CD4-positive, alpha-beta T cell treated with Interleukin-12 subunit alpha and Interleukin-12 subunit beta, for 1 hour (primary cell): ENCODE results near the gene PKNOX1.
"Not testable (repeated sequence)": the region's sequence is repeated elsewhere in the genome, so short reads cannot be mapped to it uniquely, and the experiment has no call there.

Source experiments
- DNase-seq: peaks from one replicate; pipeline ENCODE4 v3.0.0-alpha.2; 2020

The PKNOX1 gene

GRCh38 chr21:42956824-42957630 lies 17.3 kb upstream of the PKNOX1 start:
- no peak for DNase-seq

- not testable (repeated sequence) for DNase-seq
Observed at GRCh38 chr21:42958122-42958521, 16.2 kb upstream of the PKNOX1 start.

GRCh38 chr21:42959728-42960127 lies 14.6 kb upstream of the PKNOX1 start:
- DNase-seq = no peak

- no peak for DNase-seq
Observed at GRCh38 chr21:42962380-42963007, 11.9 kb upstream of the PKNOX1 start.

GRCh38 chr21:42964086-42964485 lies 10.3 kb upstream of the PKNOX1 start:
- DNase-seq = no peak

GRCh38 chr21:42964546-42965210 lies 9.7 kb upstream of the PKNOX1 start:
- no peak for DNase-seq

- DNase-seq = no peak
Observed at GRCh38 chr21:42965211-42965560, 9.2 kb upstream of the PKNOX1 start.

GRCh38 chr21:42967616-42968015 lies 6.7 kb upstream of the PKNOX1 start:
- DNase-seq = not testable (repeated sequence)

- no peak for DNase-seq
Observed at GRCh38 chr21:42969193-42969600, 5.2 kb upstream of the PKNOX1 start.

GRCh38 chr21:42970946-42971653 lies 3.3 kb upstream of the PKNOX1 start:
- no peak for DNase-seq

- DNase-seq = no peak
Observed at GRCh38 chr21:42971897-42972275, 2.5 kb upstream of the PKNOX1 start.

GRCh38 chr21:42973309-42973990 lies 912 bp upstream of the PKNOX1 start:
- no peak for DNase-seq

- peak; percentile 74 for DNase-seq
Observed at GRCh38 chr21:42974832-42975820, 764 bp downstream of the PKNOX1 start.

GRCh38 chr21:42975886-42976608 lies 1.7 kb downstream of the PKNOX1 start:
- DNase-seq = no peak

GRCh38 chr21:42980312-42981213 lies 6.2 kb downstream of the PKNOX1 start:
- no peak for DNase-seq

- no peak for DNase-seq
Observed at GRCh38 chr21:42981214-42981523, 6.8 kb downstream of the PKNOX1 start.

GRCh38 chr21:42981862-42982261 lies 7.5 kb downstream of the PKNOX1 start:
- DNase-seq = no peak

- DNase-seq = no peak
Observed at GRCh38 chr21:42983103-42983502, 8.7 kb downstream of the PKNOX1 start.

GRCh38 chr21:42983869-42984268 lies 9.5 kb downstream of the PKNOX1 start:
- no peak for DNase-seq
